ENCODE measurements around the gene DCST2.

The DCST2 gene

DNA sequence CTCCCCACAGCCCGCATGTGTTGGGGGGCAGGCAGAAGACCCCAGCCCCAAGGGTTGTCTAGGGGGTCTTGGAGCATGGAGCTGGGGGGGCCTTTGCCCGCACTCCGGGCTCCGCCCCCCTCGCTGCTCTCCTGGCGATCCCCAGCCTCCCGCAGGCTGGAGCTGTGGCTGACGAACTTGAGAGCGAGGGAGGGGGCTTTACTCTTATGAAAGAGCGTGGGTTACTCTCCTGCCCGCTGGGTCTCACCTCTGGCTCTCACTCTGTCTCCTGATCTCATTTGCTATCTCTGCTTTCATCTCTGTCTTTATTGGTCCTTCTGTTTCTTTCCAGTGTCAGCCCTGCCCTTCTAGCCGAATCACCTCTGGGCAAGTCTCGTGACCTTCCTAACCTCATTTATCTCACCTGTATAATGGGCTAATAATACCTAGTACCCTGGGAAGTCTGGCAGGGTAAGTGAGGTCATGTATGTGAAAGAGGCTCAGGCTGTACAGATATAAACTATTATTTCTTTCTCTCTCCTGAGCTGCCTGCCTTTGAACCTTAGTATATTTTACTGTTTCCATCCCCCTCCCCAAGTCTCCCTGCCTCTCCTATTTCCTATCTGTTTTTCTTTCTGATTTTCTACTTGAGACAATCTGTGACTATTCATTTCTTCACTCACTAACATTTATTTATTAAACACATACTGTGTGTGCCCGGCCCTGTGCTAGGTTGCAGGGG is 30.7 kb upstream of the DCST2 start:
- Histone ChIP-seq H3K36me3 (ENCODE audit: insufficient read depth, low read length) (no peaks in the 10 kb centered on the region), H3K27me3 (ENCODE audit: insufficient read depth, low read length, poor library complexity, severe bottlenecking) (no peaks in the 10 kb centered on the region), H3K4me2 (ENCODE audit: low read depth, low read length, poor library complexity, severe bottlenecking) (peak overlapping the region; percentile 92)

DNA sequence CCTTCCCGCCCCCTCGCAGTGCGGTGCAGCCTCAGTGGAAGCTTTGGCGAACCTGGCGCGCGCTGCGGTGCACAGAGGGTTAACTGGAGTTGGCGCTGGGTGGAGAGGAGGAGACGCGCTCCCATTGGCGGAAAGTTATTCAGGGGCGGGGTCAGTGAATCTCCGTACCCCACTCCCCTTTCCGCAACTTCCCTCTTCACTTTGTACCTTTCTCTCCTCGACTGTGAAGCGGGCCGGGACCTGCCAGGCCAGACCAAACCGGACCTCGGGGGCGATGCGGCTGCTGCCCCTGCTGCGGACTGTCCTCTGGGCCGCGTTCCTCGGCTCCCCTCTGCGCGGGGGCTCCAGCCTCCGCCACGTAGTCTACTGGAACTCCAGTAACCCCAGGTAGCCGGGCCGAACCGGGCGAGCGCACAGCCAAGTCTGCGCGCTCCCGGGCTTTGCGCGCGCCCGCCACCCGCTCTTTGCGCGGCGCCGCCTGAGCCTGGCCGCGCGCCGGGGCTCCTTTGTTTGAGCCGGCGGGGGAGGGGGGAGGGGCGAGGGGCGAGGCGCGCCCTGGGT is 30.0 kb upstream of the DCST2 start, which contains the start of gene EFNA4:
Gene EFNA4 (plus strand): TSS at position 191 of the 561 bp plus-strand sequence. CDS start 84 bp downstream, at position 275.
- TF ChIP-seq EZH2phosphoT487 (IDR thresholded peaks at IDR 0.05; ENCODE audit: borderline replicate concordance): no peak
- TF ChIP-seq, protein P1, sequence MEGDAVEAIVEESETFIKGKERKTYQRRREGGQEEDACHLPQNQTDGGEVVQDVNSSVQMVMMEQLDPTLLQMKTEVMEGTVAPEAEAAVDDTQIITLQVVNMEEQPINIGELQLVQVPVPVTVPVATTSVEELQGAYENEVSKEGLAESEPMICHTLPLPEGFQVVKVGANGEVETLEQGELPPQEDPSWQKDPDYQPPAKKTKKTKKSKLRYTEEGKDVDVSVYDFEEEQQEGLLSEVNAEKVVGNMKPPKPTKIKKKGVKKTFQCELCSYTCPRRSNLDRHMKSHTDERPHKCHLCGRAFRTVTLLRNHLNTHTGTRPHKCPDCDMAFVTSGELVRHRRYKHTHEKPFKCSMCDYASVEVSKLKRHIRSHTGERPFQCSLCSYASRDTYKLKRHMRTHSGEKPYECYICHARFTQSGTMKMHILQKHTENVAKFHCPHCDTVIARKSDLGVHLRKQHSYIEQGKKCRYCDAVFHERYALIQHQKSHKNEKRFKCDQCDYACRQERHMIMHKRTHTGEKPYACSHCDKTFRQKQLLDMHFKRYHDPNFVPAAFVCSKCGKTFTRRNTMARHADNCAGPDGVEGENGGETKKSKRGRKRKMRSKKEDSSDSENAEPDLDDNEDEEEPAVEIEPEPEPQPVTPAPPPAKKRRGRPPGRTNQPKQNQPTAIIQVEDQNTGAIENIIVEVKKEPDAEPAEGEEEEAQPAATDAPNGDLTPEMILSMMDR (conservative IDR thresholded peaks at IDR 0.05; ENCODE audit: low read length): no peak
- Histone ChIP-seq H3K4me2 (ENCODE audit: low read depth, low read length, poor library complexity, severe bottlenecking) (peak within 1 kb of the TSS; percentile 92), H3K4me1 (ENCODE audit: insufficient read depth, low read length, poor library complexity, severe bottlenecking) (peaks cover 42% of the 10 kb centered on the region), H3K36me3 (ENCODE audit: insufficient read depth, low read length) (no peaks in the 10 kb centered on the region), H3K27me3 (ENCODE audit: insufficient read depth, low read length, poor library complexity, severe bottlenecking) (no peaks in the 10 kb centered on the region), H3K9me3 (ENCODE audit: insufficient read depth, low read depth, low read length) (no peaks in the 10 kb centered on the region), H3K9me2 (replicated peaks; ENCODE audit: low read depth, low read length) (no peaks in the 10 kb centered on the region), H4K20me1 (ENCODE audit: insufficient read depth, low read length, poor library complexity, severe bottlenecking) (peaks cover 12% of the 10 kb centered on the region), H3K9ac (ENCODE audit: low read depth, low read length, poor library complexity, severe bottlenecking) (peak within 1 kb of the TSS; percentile 77), H3K4me3 (ENCODE audit: low read length, poor library complexity, severe bottlenecking) (peak within 1 kb of the TSS; percentile 85), H2AFZ (ENCODE audit: low read length) (peak within 1 kb of the TSS; percentile 74), H3K79me2 (ENCODE audit: insufficient read depth, low read length) (peaks cover 29% of the 10 kb centered on the region), H3F3A (ENCODE audit: low read depth) (no peaks in the 10 kb centered on the region)

More for the DNA sequence above, 30.7 kb upstream of the DCST2 start:
- TF ChIP-seq EZH2phosphoT487 (IDR thresholded peaks at IDR 0.05; ENCODE audit: borderline replicate concordance): no peak
- TF ChIP-seq, protein P1 (conservative IDR thresholded peaks at IDR 0.05; ENCODE audit: low read length): no peak
- peaks cover 12% of the 10 kb centered on the region for H4K20me1 ChIP-seq (ENCODE audit: insufficient read depth, low read length, poor library complexity, severe bottlenecking)
- H3K79me2 ChIP-seq (ENCODE audit: insufficient read depth, low read length): peaks cover 29% of the 10 kb centered on the region
- H3K4me3 ChIP-seq (ENCODE audit: low read length, poor library complexity, severe bottlenecking): peak overlapping the region; percentile 85
- peaks cover 46% of the 10 kb centered on the region for H3K4me1 ChIP-seq (ENCODE audit: insufficient read depth, low read length, poor library complexity, severe bottlenecking)
- H3K9ac ChIP-seq (ENCODE audit: low read depth, low read length, poor library complexity, severe bottlenecking): peak overlapping the region; percentile 77
- peak overlapping the region; percentile 66 for H2AFZ ChIP-seq (ENCODE audit: low read length)
- H3K9me3 ChIP-seq (ENCODE audit: insufficient read depth, low read depth, low read length): no peaks in the 10 kb centered on the region
- no peaks in the 10 kb centered on the region for H3F3A ChIP-seq (ENCODE audit: low read depth)
- no peaks in the 10 kb centered on the region for H3K9me2 ChIP-seq (replicated peaks; ENCODE audit: low read depth, low read length)

DNA sequence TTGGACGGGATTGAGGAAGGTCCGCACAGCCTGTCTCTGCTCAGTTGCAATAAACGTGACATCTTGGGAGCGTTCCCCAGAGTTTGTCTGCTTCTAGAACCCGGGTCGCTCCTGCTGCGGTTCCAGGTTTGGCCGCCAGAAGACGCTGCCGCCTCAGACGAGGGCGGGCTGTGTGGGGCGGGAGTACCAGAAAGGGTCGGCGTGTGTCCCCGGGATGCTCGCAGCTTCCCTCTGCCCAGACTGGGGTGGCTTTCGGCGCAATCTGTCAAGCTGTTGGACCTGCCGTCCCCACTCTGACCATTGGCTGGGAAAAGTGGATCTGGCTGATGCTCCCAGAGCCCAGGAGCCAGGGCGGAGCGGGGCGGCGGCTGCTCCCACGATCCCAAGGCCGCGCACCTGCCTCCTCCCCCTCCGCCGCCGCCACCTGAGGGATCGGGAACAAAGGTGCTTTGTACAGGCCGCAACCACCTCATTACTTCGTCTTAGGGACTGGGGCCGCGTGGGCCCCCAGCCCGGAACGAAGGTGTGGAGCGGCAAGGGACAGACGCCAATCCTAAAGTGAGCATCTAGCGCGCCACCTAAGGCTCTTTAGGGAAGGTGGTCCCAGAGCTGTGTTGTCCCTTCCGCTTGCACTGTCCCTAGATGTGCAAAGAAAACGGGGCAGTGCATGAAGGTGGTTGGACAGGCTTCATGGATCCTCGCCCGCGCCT is 29.3 kb upstream of the DCST2 start:
- Histone ChIP-seq H3K4me3 (ENCODE audit: low read length, poor library complexity, severe bottlenecking) (peak overlapping the region; percentile 85), H4K20me1 (ENCODE audit: insufficient read depth, low read length, poor library complexity, severe bottlenecking) (peaks cover 12% of the 10 kb centered on the region), H3K27me3 (ENCODE audit: insufficient read depth, low read length, poor library complexity, severe bottlenecking) (no peaks in the 10 kb centered on the region), H3K4me1 (ENCODE audit: insufficient read depth, low read length, poor library complexity, severe bottlenecking) (peaks cover 40% of the 10 kb centered on the region), H2AFZ (ENCODE audit: low read length) (peak overlapping the region; percentile 74; the same call in 1 of the 2 replicates), H3F3A (ENCODE audit: low read depth) (no peaks in the 10 kb centered on the region), H3K9ac (ENCODE audit: low read depth, low read length, poor library complexity, severe bottlenecking) (peak overlapping the region; percentile 33), H3K9me2 (replicated peaks; ENCODE audit: low read depth, low read length) (no peaks in the 10 kb centered on the region), H3K4me2 (ENCODE audit: low read depth, low read length, poor library complexity, severe bottlenecking) (peak overlapping the region; percentile 92), H3K9me3 (ENCODE audit: insufficient read depth, low read depth, low read length) (no peaks in the 10 kb centered on the region), H3K36me3 (ENCODE audit: insufficient read depth, low read length) (no peaks in the 10 kb centered on the region), H3K79me2 (ENCODE audit: insufficient read depth, low read length) (peaks cover 29% of the 10 kb centered on the region)
- no peak for TF ChIP-seq EZH2phosphoT487 (IDR thresholded peaks at IDR 0.05; ENCODE audit: borderline replicate concordance)
- TF ChIP-seq, protein P1 (conservative IDR thresholded peaks at IDR 0.05; ENCODE audit: low read length): peak; percentile 77
